ENCODE data around the gene FXYD6. TPM values are rescaled to one million over a fixed set of nuclear protein-coding genes. Genes with fewer than 3 reads are reported as not detected.

Gene FXYD6
- total RNA-seq, 2 experiments from 2014 or later = 0.24 TPM; not detected in 1

DNA sequence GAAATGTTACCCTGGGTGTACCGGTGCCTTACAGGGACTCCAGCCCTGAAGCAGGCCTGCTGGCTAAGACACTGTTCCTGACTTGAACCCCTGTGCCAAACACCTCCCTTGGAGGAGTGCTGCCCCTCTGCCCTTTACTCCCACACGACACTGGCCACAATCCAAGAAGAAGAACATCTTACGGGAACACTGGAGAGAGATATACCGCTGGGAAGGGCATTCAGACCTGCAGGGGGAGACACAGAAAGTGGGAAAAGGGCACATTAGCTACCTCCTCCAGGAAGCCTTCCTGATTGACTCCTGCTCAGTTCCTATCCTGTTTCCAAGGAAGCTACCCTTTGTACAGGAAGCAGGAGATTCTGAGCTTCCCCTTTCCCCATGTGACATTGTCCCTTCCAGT lies 34.1 kb upstream of the FXYD6 start:
- ATAC-seq (no peak), DNase-seq (no peak)
- ChIA-PET CTCF (interaction anchor here (0.9 to 1.7 kb wide), 4 partner anchors 36 to 144 kb away, joined by 3 to 5 read pairs (median 4); no protein-coding TSS in a partner anchor), POLR2A (no interaction called here)
- Mint-ChIP-seq H3K4me3 (no peak overlapping the region), H3K4me1 (ENCODE audit: low read depth) (peaks cover 31% of the 10 kb centered on the region), H3K27me3 (ENCODE audit: low read depth) (no peaks in the 10 kb centered on the region), H3K9me3 (ENCODE audit: insufficient read depth) (no peaks in the 10 kb centered on the region), H3K27ac (no peak overlapping the region), H3K36me3 (ENCODE audit: low read depth) (no peaks in the 10 kb centered on the region)

DNA sequence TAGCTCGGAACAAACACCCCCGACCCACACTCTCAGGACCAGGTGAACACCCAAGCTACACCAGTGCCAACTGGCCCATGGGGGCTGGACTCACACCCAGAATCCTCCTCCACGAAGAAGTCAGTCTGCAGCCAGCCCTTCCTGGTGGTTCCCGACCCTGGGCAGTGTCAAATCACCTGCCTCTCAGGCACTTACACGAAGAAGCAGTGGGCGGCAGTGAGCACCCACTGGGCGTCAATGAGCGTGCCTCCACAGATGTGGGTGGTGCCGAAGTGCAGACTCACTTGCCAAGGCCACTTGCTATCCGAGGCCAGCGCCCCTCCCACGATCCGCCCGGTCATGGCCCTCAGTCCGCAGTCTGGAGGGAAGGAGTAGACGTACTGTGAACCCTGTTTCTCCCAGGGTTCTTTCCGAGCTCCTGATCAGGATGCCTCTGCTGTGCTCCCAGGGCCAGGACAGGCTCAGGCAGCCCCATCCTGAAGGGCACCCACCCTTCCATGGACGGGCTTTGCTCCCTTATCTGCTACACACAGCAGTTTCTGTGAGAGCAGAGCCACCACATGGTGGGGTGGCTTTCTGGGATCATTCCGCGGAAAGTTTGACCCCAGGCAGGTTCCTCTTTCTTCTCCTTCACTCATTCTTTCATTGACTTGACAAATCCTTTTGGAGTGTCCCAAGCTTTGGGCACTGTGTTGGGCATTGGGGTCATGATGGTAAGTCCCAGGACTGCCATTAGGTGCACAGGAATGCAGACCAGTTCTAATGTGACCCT lies 33.3 kb upstream of the FXYD6 start:
- DNase-seq = no peak
- peaks cover 29% of the 10 kb centered on the region for H3K4me1 Mint-ChIP-seq (ENCODE audit: low read depth)
- ATAC-seq = no peak
- H3K27ac Mint-ChIP-seq = no peak overlapping the region
- no peak overlapping the region for H3K4me3 Mint-ChIP-seq
- POLR2A ChIA-PET = no interaction called here
- no peaks in the 10 kb centered on the region for H3K9me3 Mint-ChIP-seq (ENCODE audit: insufficient read depth)
- no peaks in the 10 kb centered on the region for H3K36me3 Mint-ChIP-seq (ENCODE audit: low read depth)
- CTCF ChIA-PET = interaction anchor here (0.9 to 3.8 kb wide), 6 partner anchors 17 to 144 kb away, joined by 3 to 27 read pairs (median 4); no protein-coding TSS in a partner anchor
- H3K27me3 Mint-ChIP-seq (ENCODE audit: low read depth) = no peaks in the 10 kb centered on the region

DNA sequence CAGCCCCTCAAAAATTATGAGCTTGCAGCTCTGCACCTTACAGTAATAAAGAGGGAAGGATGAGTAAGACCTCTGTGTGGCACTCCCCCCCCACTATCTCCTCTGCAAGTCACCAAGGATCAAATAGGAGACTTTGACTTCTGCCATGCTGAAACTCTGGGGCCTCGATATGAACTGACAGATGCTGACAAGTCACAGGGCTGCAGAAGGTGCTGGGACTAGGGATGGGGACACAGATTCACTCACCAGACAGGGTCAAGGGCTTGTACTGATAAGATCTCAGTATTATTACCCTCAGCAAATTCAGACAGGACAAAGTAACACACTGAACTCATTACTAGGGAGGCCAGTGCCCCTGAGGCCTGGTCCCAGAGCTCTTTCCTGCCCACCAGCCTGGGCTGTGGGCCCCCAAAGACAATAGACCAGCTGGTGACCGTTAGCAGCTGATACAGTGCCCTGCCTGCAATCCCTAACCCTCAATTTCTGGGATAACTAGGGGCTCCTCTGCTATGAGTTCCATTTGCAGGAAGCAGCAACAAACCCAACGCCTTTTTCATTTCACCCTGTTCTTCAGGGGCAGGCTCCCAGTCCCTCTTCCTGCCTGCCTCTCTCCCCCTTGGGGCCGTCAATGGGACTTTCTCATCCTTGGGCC lies 32.6 kb upstream of the FXYD6 start:
- Mint-ChIP-seq H3K4me1 (ENCODE audit: low read depth) (peaks cover 29% of the 10 kb centered on the region), H3K27ac (peak overlapping the region; percentile 2)

DNA sequence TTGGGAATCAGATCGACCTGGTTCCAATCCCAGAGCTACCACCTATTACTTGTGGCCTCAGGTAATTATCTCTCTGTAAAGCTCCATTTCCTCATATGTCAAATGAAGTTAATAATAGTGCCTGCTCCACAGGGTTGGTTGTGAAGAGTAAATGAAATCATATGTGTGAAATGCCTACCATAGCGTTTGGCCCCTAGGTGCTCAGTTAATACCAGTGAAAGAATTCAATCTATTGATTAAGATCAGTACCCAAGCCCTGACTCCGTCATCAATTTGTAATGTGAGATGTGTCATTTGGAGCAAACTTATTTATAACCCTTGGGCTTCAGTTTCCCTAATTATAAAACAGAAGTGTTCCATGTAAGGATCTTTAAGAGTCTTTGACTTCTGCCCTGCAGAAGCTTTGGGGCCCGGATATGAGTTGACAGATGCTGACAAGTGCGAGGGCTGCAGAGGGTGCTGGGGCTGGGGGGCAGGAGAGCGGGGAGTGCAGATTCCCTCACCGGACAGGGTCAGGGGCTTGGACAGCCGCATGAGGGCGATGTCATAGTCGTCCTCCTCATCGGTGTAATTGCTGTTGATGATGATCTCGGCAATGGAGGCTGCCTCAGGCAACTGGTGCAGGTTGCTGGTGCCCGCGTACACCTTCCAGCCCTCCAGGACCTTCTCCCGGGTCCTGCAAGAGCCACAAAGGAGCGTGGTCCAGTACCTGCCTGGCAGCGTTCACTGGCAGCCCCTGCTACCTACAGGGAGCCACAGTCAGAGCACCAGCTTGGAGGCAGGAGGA lies 31.8 kb upstream of the FXYD6 start:
- no peak overlapping the region for H3K4me3 Mint-ChIP-seq
- ChIA-PET CTCF (interaction anchor here (0.9 to 6.9 kb wide), 10 partner anchors 8 to 145 kb away, joined by 3 to 35 read pairs (median 4); no protein-coding TSS in a partner anchor), POLR2A (no interaction called here)
- no peaks in the 10 kb centered on the region for H3K9me3 Mint-ChIP-seq (ENCODE audit: insufficient read depth)
- DNase-seq (no peak), ATAC-seq (no peak)
- H3K36me3 Mint-ChIP-seq (ENCODE audit: low read depth) = no peaks in the 10 kb centered on the region
- no peaks in the 10 kb centered on the region for H3K27me3 Mint-ChIP-seq (ENCODE audit: low read depth)
- peak overlapping the region; percentile 70 for H3K27ac Mint-ChIP-seq
- peaks cover 29% of the 10 kb centered on the region for H3K4me1 Mint-ChIP-seq (ENCODE audit: low read depth)

More for the DNA sequence above, 32.6 kb upstream of the FXYD6 start:
- CTCF ChIA-PET = interaction anchor here (0.9 to 6.9 kb wide), 5 partner anchors 16 to 144 kb away, joined by 3 to 35 read pairs (median 3); no protein-coding TSS in a partner anchor
- POLR2A ChIA-PET = no interaction called here
- no peaks in the 10 kb centered on the region for H3K9me3 Mint-ChIP-seq (ENCODE audit: insufficient read depth)
- H3K27me3 Mint-ChIP-seq (ENCODE audit: low read depth) = no peaks in the 10 kb centered on the region
- no peak overlapping the region for H3K4me3 Mint-ChIP-seq
- no peaks in the 10 kb centered on the region for H3K36me3 Mint-ChIP-seq (ENCODE audit: low read depth)
- DNase-seq (no peak), ATAC-seq (no peak)

DNA sequence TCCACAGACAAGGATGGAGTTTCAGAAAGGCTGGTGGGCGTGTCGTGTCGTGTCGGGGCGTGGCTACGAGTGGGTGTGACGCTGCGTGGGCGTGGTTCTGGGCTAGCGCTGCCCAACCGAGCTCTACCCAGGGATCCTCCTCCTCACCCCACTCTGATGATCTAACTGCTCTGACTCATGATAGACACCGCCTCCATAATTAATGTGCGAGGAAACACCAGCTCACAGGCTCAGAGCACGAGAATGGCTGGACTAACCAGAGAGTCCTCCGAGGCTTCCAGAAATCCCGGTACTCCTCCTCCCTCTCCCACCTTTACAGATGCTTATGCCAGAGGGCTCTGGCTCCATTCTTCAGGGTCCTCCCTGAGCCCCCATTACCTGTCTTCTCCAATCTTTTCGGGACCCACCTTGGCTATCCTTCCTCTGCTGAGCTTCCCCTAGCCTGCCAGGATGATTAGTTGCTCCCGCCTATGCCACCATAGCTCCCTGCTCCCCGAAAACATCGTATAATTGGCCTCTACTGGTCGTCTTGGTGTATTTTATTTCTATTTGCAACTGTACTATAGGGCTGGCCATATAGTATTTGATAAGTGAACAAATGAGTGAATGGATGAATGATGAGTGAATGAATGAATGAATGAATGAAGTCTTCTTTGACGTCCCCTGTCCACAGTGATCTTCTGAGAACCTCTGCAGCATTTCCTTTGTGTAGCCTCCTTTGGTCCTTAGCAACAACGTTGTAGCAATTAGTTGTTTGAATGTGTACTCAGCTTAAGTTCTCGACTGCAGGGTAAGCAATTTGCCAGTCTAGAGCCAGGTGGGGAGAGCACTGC lies 31.0 kb upstream of the FXYD6 start:
- Mint-ChIP-seq H3K9me3 (ENCODE audit: insufficient read depth) (no peaks in the 10 kb centered on the region), H3K36me3 (ENCODE audit: low read depth) (no peaks in the 10 kb centered on the region), H3K4me1 (ENCODE audit: low read depth) (peaks cover 21% of the 10 kb centered on the region), H3K27me3 (ENCODE audit: low read depth) (no peaks in the 10 kb centered on the region), H3K4me3 (peak overlapping the region; percentile 22), H3K27ac (peak overlapping the region; percentile 70)
- ATAC-seq (peak; percentile 95), DNase-seq (peak; percentile 78)
- ChIA-PET POLR2A (interaction anchor here (0.5 kb wide), 1 partner anchor 869 kb away, joined by 3 read pairs; no protein-coding TSS in a partner anchor), CTCF (interaction anchor here (0.7 to 6.9 kb wide), 13 partner anchors 9 to 145 kb away, joined by 3 to 35 read pairs (median 3); partner anchors contain the start of gene IL10RA)

DNA sequence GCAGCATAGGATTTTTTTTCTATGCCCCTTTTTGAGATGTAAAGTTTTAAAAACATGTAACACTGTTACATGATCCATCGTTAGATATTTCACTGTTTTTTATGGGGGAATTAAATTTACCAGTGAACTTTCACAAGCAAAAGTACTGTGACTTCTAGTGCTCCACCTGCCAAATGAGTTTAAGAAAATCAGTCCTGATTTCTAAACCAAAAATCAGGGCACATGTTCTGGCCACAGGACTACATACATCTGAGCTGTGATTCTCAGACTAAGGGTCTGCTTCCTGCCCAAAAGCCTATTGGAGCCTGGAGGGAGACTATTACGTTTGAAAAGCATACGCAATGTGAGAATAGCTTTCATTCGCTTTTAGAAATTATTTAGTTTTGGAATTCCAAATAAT lies 30.3 kb upstream of the FXYD6 start:
- H3K27ac Mint-ChIP-seq = no peak overlapping the region
- no peaks in the 10 kb centered on the region for H3K27me3 Mint-ChIP-seq (ENCODE audit: low read depth)
- H3K36me3 Mint-ChIP-seq (ENCODE audit: low read depth) = no peaks in the 10 kb centered on the region
- H3K4me3 Mint-ChIP-seq = no peak overlapping the region
- DNase-seq (no peak), ATAC-seq (no peak)
- POLR2A ChIA-PET = no interaction called here
- CTCF ChIA-PET = interaction anchor here (0.7 to 6.9 kb wide), 8 partner anchors 9 to 146 kb away, joined by 3 to 35 read pairs (median 4); partner anchors contain the start of gene IL10RA
- H3K4me1 Mint-ChIP-seq (ENCODE audit: low read depth) = peaks cover 16% of the 10 kb centered on the region
- no peaks in the 10 kb centered on the region for H3K9me3 Mint-ChIP-seq (ENCODE audit: insufficient read depth)

DNA sequence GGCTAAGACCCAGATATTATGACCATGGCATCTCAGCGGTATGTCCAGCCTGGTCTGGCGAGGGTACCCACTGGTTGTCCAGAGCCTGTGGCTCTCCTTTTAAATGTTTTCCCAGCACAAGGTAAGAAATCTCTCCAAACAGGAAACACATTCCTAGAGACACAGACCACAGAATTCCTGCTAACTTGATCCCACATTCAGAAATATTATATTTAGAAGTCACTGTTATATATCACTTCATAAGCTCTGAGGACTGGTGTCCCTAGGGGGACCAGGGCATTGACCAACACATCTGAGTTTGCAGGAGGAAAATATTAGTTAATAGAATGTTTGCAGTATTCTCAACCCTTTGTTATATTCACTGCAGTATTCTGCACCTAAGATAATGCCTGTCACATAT lies 29.7 kb upstream of the FXYD6 start:
- ATAC-seq = no peak

DNA sequence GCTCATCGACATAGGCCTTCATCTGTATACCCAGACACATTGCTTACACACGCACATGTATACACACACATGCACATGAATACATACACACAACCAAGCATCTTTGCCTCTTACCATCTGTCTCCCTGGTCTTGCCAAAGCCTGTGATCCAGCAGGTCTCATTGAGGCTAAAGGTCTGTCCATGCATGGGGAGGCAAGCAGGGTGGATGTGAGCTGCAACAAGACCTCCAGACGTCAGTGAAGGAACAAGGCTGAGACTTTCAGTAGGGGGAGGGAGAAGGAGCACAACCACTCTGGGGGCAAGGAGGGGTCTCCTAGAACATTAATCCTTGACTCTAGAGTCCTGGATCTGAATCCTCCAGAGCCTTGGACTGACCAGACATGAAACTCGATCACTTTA lies 29.1 kb upstream of the FXYD6 start:
- H3K4me3 Mint-ChIP-seq = no peak overlapping the region
- H3K9me3 Mint-ChIP-seq (ENCODE audit: insufficient read depth) = no peaks in the 10 kb centered on the region
- CTCF ChIA-PET = interaction anchor here (0.7 to 6.9 kb wide), 13 partner anchors 11 to 147 kb away, joined by 3 to 35 read pairs (median 6); partner anchors contain the start of gene FXYD2
- DNase-seq (no peak), ATAC-seq (no peak)
- peaks cover 16% of the 10 kb centered on the region for H3K4me1 Mint-ChIP-seq (ENCODE audit: low read depth)
- H3K36me3 Mint-ChIP-seq (ENCODE audit: low read depth) = no peaks in the 10 kb centered on the region
- H3K27me3 Mint-ChIP-seq (ENCODE audit: low read depth) = no peaks in the 10 kb centered on the region
- no peak overlapping the region for H3K27ac Mint-ChIP-seq
- POLR2A ChIA-PET = interaction anchor here (0.6 kb wide), 1 partner anchor 275 kb away, joined by 3 read pairs; no protein-coding TSS in a partner anchor

More for the DNA sequence above, 29.7 kb upstream of the FXYD6 start:
- POLR2A ChIA-PET = no interaction called here
- Mint-ChIP-seq H3K27ac (no peak overlapping the region), H3K27me3 (ENCODE audit: low read depth) (no peaks in the 10 kb centered on the region), H3K4me3 (no peak overlapping the region), H3K4me1 (ENCODE audit: low read depth) (peaks cover 16% of the 10 kb centered on the region), H3K9me3 (ENCODE audit: insufficient read depth) (no peaks in the 10 kb centered on the region), H3K36me3 (ENCODE audit: low read depth) (no peaks in the 10 kb centered on the region)
- CTCF ChIA-PET = interaction anchor here (3.8 to 6.9 kb wide), 2 partner anchors 40 to 147 kb away, joined by 27 to 35 read pairs; no protein-coding TSS in a partner anchor
- DNase-seq = no peak

DNA sequence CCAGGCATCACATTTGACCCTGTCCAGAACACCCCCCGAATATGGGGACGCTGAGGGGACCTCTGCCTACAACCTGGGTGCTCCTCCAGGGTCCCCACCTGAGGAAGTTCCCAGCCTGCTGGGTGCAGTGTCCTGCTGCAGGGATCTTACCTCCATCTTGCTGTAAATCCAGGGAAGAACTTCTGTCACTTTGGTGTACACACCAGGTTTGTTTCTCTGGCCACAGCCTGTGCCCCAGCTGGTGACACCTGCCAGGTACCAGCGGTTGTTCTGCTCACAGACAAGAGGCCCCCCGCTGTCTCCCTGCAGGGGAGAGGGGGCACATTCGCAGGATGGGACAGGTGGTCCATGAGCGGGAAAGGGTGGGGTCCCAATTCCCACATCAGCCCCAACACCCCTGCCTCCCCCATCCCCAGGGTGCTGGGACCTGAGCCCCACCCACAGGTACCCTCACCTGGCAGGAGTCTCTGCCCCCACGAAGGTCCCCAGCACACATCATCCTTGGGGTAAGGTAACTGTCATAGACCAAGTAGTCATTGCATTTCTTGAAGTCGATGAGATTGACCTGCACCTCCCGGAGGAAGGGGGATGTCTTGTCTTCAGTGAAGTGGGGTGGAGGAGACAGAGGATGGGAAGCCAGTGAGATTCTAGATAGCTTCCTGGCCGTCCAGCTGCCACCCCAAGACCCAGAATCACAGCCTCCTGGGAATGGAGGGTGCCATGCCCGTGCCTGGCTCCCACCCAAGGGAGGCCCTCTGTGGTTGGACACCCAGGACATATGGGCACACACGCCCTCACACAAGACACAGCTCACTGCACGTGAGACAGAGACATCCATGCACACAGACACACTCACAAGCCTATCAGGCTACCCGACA lies 27.3 kb upstream of the FXYD6 start:
- H3K36me3 Mint-ChIP-seq (ENCODE audit: low read depth) = no peaks in the 10 kb centered on the region
- CTCF ChIA-PET = interaction anchor here (0.8 to 6.9 kb wide), 14 partner anchors 16 to 478 kb away, joined by 3 to 35 read pairs (median 9); partner anchors contain the start of gene FXYD2
- H3K4me1 Mint-ChIP-seq (ENCODE audit: low read depth) = peaks cover 21% of the 10 kb centered on the region
- no peak for DNase-seq
- H3K27ac Mint-ChIP-seq = no peak overlapping the region
- peaks cover 3% of the 10 kb centered on the region for H3K27me3 Mint-ChIP-seq (ENCODE audit: low read depth)
- POLR2A ChIA-PET = no interaction called here
- H3K9me3 Mint-ChIP-seq (ENCODE audit: insufficient read depth) = no peaks in the 10 kb centered on the region
- no peak overlapping the region for H3K4me3 Mint-ChIP-seq
- no peak for ATAC-seq
